ENCODE measurements around the gene ADAMTS14. TPM values are rescaled to one million over a fixed set of nuclear protein-coding genes. Genes with fewer than 3 reads are reported as not detected.

ADAMTS14 gene
- polyA plus RNA-seq, 3 donors, result 0.05 TPM; not detected in 2

DNA sequence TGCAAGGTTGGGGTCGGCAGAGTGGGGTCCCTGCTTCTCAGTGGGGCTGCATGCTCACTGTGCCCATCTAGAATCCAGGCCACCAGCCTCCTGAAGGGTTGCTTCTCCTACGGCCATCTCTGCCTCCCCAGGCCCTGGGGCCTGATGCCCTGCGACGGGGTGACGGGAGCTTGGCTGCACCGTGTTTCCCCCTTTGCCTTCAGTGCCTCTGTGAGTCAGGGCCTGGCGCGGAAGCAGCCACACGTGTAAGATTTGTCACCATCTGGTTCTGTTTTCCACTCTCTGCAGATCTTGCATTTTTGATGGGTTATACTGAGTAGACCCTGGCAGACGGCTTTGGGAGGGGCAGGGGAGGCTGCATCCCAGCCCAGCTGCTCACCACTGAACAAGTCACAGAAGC, 7.2 kb downstream of the ADAMTS14 start:
- Histone ChIP-seq H3K27ac (ENCODE audit: low read depth in 1 of 2, low read length in 2 of 2) (no peak overlapping the region), H3K9me3 (replicated peaks in 1 of 2; ENCODE audit: control insufficient read depth in 1 of 2, insufficient read depth in 1 of 2, low read length in 2 of 2) (no peaks in the 10 kb centered on the region), H3K27me3 (ENCODE audit: control insufficient read depth in 2 of 2, insufficient read depth in 2 of 2, low read length in 2 of 2) (peaks cover 0 to under 1% of the 10 kb centered on the region in 2 donors), H2AFZ (ENCODE audit: insufficient read depth, low read depth, low read length, poor library complexity, severe bottlenecking) (no peak overlapping the region), H3K4me1 (ENCODE audit: control insufficient read depth in 1 of 2, insufficient read depth in 2 of 2, low read length in 2 of 2) (no peaks in the 10 kb centered on the region), H3K79me2 (ENCODE audit: insufficient read depth, low read length) (no peaks in the 10 kb centered on the region), H3K4me2 (replicated peaks; ENCODE audit: extremely low read depth, low read length, poor library complexity, severe bottlenecking) (no peak overlapping the region), H3K9ac (ENCODE audit: insufficient read depth, low read length, poor library complexity, severe bottlenecking) (no peak overlapping the region), H3K36me3 (replicated peaks in 1 of 2; ENCODE audit: control insufficient read depth in 1 of 2, insufficient read depth in 2 of 2, low read length in 2 of 2) (no peaks in the 10 kb centered on the region), H4K20me1 (ENCODE audit: insufficient read depth, low read length) (no peaks in the 10 kb centered on the region), H3K4me3 (replicated peaks in 1 of 3; ENCODE audit: low read depth in 2 of 3, low read length in 3 of 3) (no peak overlapping the region)
- Mint-ChIP-seq H3K9me3 (no peaks in the 10 kb centered on the region), H3K4me1 (peaks cover 8% of the 10 kb centered on the region), H3K4me3 (no peak overlapping the region), H3K36me3 (no peaks in the 10 kb centered on the region), H3K27me3 (ENCODE audit: low read depth in 3 of 3) (peaks cover 3 to 4% (median 3%) of the 10 kb centered on the region in 3 donors), H3K27ac (no peak overlapping the region)
- intact Hi-C loops (cut with micrococcal nuclease), result no loop called here
- WGBS (ENCODE audit: insufficient coverage), result 90% methylated on average over 10 of the region's 10 CpGs
- DNase-seq, result no peak
- TF ChIP-seq, protein P1, sequence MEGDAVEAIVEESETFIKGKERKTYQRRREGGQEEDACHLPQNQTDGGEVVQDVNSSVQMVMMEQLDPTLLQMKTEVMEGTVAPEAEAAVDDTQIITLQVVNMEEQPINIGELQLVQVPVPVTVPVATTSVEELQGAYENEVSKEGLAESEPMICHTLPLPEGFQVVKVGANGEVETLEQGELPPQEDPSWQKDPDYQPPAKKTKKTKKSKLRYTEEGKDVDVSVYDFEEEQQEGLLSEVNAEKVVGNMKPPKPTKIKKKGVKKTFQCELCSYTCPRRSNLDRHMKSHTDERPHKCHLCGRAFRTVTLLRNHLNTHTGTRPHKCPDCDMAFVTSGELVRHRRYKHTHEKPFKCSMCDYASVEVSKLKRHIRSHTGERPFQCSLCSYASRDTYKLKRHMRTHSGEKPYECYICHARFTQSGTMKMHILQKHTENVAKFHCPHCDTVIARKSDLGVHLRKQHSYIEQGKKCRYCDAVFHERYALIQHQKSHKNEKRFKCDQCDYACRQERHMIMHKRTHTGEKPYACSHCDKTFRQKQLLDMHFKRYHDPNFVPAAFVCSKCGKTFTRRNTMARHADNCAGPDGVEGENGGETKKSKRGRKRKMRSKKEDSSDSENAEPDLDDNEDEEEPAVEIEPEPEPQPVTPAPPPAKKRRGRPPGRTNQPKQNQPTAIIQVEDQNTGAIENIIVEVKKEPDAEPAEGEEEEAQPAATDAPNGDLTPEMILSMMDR (IDR thresholded peaks at IDR 0.05), result no peak

DNA sequence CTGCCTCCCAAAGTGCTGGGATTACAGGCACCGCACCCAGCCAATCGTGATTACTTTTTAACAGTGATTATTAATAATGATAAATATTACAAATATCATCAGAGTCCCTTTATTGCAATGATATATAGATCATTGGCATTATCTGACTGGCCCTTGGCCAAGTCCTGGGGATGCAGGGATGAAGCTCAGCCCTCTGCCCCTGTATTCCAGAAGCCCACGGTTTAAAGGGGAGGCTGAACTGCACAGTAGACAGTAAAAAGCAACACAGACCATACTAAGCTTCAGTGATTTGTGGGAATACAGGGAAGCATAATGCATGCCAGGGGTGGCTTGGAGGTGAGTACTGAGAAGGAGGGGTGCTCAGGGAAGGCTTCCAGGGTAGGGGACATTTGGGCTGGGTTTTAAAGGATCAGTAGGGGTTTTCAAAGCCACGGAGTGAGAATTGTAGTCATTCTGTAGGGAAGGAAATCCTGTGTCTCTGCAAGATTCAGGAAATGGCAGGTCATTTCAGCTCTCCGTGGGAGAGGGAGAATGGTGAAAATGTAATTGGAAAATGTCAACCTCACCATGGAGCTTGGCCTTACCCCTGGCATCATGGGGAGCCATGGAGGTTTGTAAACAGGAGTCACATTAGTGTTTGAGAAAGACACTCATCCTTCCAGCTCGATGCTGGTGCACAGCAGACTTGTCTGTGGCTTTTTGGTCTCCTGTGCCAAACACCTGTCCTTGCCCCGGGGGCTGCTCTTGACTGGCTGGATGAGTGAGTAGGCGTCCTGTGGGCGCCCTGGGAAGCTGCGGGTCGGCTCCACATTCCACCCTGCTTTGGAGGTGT, 8.8 kb downstream of the ADAMTS14 start:
- H3K36me3 ChIP-seq (replicated peaks in 1 of 2; ENCODE audit: control insufficient read depth in 1 of 2, insufficient read depth in 2 of 2, low read length in 2 of 2), result no peaks in the 10 kb centered on the region
- H3K27ac ChIP-seq (ENCODE audit: low read depth in 1 of 2, low read length in 2 of 2), result no peak overlapping the region
- TF ChIP-seq, protein P1 (IDR thresholded peaks at IDR 0.05), result no peak
- no peak overlapping the region for H3K4me3 ChIP-seq (replicated peaks in 1 of 3; ENCODE audit: low read depth in 2 of 3, low read length in 3 of 3)
- no peaks in the 10 kb centered on the region for H3K79me2 ChIP-seq (ENCODE audit: insufficient read depth, low read length)
- H3K4me2 ChIP-seq (replicated peaks; ENCODE audit: extremely low read depth, low read length, poor library complexity, severe bottlenecking), result no peak overlapping the region
- peaks cover 8% of the 10 kb centered on the region for H3K4me1 Mint-ChIP-seq
- H3K9me3 ChIP-seq (replicated peaks in 1 of 2; ENCODE audit: control insufficient read depth in 1 of 2, insufficient read depth in 1 of 2, low read length in 2 of 2), result no peaks in the 10 kb centered on the region
- H3K4me3 Mint-ChIP-seq, result no peak overlapping the region
- H3K9ac ChIP-seq (ENCODE audit: insufficient read depth, low read length, poor library complexity, severe bottlenecking), result no peak overlapping the region
- H4K20me1 ChIP-seq (ENCODE audit: insufficient read depth, low read length), result no peaks in the 10 kb centered on the region
- no peaks in the 10 kb centered on the region for H3K27me3 ChIP-seq (ENCODE audit: control insufficient read depth in 2 of 2, insufficient read depth in 2 of 2, low read length in 2 of 2)
- intact Hi-C loops (cut with micrococcal nuclease), result no loop called here
- DNase-seq, result no peak
- no peak overlapping the region for H2AFZ ChIP-seq (ENCODE audit: insufficient read depth, low read depth, low read length, poor library complexity, severe bottlenecking)
- H3K36me3 Mint-ChIP-seq, result no peaks in the 10 kb centered on the region
- no peaks in the 10 kb centered on the region for H3K4me1 ChIP-seq (ENCODE audit: control insufficient read depth in 1 of 2, insufficient read depth in 2 of 2, low read length in 2 of 2)
- peaks cover 0 to 1% (median 1%) of the 10 kb centered on the region in 3 donors for H3K27me3 Mint-ChIP-seq (ENCODE audit: low read depth in 3 of 3)
- 49% methylated on average over 2 of the region's 11 CpGs for WGBS (ENCODE audit: insufficient coverage)
- no peak overlapping the region for H3K27ac Mint-ChIP-seq
- H3K9me3 Mint-ChIP-seq, result no peaks in the 10 kb centered on the region
